RWPE2 (cell line): ENCODE results near the gene PDE11A.

ENCODE experiments used
- ATAC-seq: fragments of 200-7000 bp; cut with Tn5 transposase; 3 replicates; pipeline ENCODE4 v1.9.1; 2021; ENCODE audit warnings: low read depth
- DNase-seq: peaks from one replicate; pipeline ENCODE4 v3.0.0-alpha.2; 2020; ENCODE audit warnings: low spot score
- H3K27ac ChIP-seq: fragments of 450-650 bp; 2 replicates; pipeline ENCODE4 v1.5.1; 2017; ENCODE audit warnings: mild to moderate bottlenecking; ENCODE audit not compliant: poor library complexity, severe bottlenecking
- H3K27me3 ChIP-seq: fragments of 250-450 bp; sonication (Bioruptor Pico); 2 replicates; pipeline ENCODE4 v1.5.1; 2021; ENCODE audit warnings: mild to moderate bottlenecking, moderate library complexity; ENCODE audit not compliant: insufficient read depth, poor library complexity, severe bottlenecking
- H3K36me3 ChIP-seq: fragments of 250-450 bp; sonication (Bioruptor Pico); 2 replicates; pipeline ENCODE4 v1.5.1; 2020; ENCODE audit warnings: low read depth, mild to moderate bottlenecking, moderate library complexity
- H3K4me1 ChIP-seq: fragments of 250-450 bp; sonication (Bioruptor Pico); 2 replicates; pipeline ENCODE4 v1.5.1; 2021; ENCODE audit warnings: mild to moderate bottlenecking, moderate library complexity; ENCODE audit not compliant: insufficient read depth, poor library complexity, severe bottlenecking
- H3K4me3 ChIP-seq: fragments of 250-450 bp; sonication (Bioruptor Pico); 2 replicates; pipeline ENCODE4 v1.5.1; 2021; ENCODE audit warnings: mild to moderate bottlenecking, moderate library complexity; ENCODE audit not compliant: severe bottlenecking
- H3K9me3 ChIP-seq: fragments of 250-450 bp; sonication (Bioruptor Pico); 2 replicates; pipeline ENCODE4 v1.5.1; 2021; ENCODE audit warnings: mild to moderate bottlenecking, moderate library complexity; ENCODE audit not compliant: severe bottlenecking
- CTCF ChIP-seq: fragments of 450-650 bp; IDR thresholded peaks from one replicate; pipeline ENCODE4 v1.5.1; 2017; ENCODE audit warnings: mild to moderate bottlenecking, moderate library complexity; ENCODE audit not compliant: poor library complexity, severe bottlenecking

Gene PDE11A

GRCh38 chr2:177646791-177647190 lies 425.8 kb downstream of the PDE11A start:
- DNase-seq (no peak), ATAC-seq (no peak)
- Histone ChIP-seq H3K9me3 (no peaks in the 10 kb centered on the region), H3K36me3 (no peaks in the 10 kb centered on the region), H3K4me1 (no peaks in the 10 kb centered on the region), H3K27ac (no peak overlapping the region), H3K4me3 (no peak overlapping the region), H3K27me3 (no peaks in the 10 kb centered on the region)
- no peak for TF ChIP-seq CTCF

GRCh38 chr2:177646241-177646640 lies 426.3 kb downstream of the PDE11A start:
- Histone ChIP-seq H3K27ac (no peak overlapping the region), H3K4me3 (no peak overlapping the region), H3K36me3 (no peaks in the 10 kb centered on the region), H3K9me3 (no peaks in the 10 kb centered on the region), H3K4me1 (no peaks in the 10 kb centered on the region), H3K27me3 (no peaks in the 10 kb centered on the region)
- ATAC-seq (no peak), DNase-seq (no peak)
- no peak for TF ChIP-seq CTCF

GRCh38 chr2:177641331-177641730 lies 431.2 kb downstream of the PDE11A start:
- Histone ChIP-seq H3K27ac (no peak overlapping the region), H3K36me3 (no peaks in the 10 kb centered on the region), H3K4me3 (no peak overlapping the region), H3K4me1 (no peaks in the 10 kb centered on the region), H3K9me3 (no peaks in the 10 kb centered on the region), H3K27me3 (no peaks in the 10 kb centered on the region)
- DNase-seq (no peak), ATAC-seq (no peak)
- no peak for TF ChIP-seq CTCF

GRCh38 chr2:177640423-177640822 lies 432.2 kb downstream of the PDE11A start:
- ATAC-seq = no peak
- no peak for TF ChIP-seq CTCF
- Histone ChIP-seq H3K27ac (no peak overlapping the region), H3K36me3 (no peaks in the 10 kb centered on the region), H3K4me3 (no peak overlapping the region), H3K27me3 (no peaks in the 10 kb centered on the region), H3K9me3 (no peaks in the 10 kb centered on the region), H3K4me1 (no peaks in the 10 kb centered on the region)
- DNase-seq = no peak

- no peaks in the 10 kb centered on the region for H3K36me3 ChIP-seq
- DNase-seq (no peak), ATAC-seq (no peak)
- H3K27me3 ChIP-seq = no peaks in the 10 kb centered on the region
- H3K4me1 ChIP-seq = no peaks in the 10 kb centered on the region
- no peak overlapping the region for H3K27ac ChIP-seq
- TF ChIP-seq CTCF = no peak
- H3K9me3 ChIP-seq = no peaks in the 10 kb centered on the region
- H3K4me3 ChIP-seq = no peak overlapping the region
These were observed 433.2 kb downstream of the PDE11A start for GRCh38 chr2:177639262-177639914.
